Measurements from ENCODE around the gene OR2G3. TPM values are rescaled to one million over a fixed set of nuclear protein-coding genes. Genes with fewer than 3 reads are reported as not detected.

OR2G3 gene
- total and polyA plus RNA-seq, 2 of the 13 experiments (the other 11 are each of a cell fraction or from before 2014, with no cell fraction given): not detected

DNA sequence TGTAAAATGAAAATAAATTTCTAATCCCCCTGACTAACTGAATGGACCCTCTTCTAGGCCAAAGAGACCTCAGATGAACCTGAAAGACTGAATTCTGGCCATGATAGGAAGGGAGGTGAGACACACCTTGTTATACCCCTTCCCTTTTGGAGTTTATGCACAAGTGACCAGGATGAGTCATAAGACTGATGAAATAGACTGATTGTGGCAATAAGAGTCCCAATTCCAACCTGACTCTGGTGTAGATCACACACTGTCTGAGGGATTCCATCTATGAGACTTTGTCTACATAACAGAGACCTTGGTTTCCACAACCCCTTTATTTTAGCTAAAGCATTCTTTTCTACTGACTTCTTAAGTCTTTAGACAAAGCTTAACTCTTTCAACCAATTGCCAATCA, 30.7 kb upstream of the OR2G3 start (continued):
- no peak for TF ChIP-seq ZMAT3 (CRISPR knock-in tag; conservative IDR thresholded peaks at IDR 0.05)

DNA sequence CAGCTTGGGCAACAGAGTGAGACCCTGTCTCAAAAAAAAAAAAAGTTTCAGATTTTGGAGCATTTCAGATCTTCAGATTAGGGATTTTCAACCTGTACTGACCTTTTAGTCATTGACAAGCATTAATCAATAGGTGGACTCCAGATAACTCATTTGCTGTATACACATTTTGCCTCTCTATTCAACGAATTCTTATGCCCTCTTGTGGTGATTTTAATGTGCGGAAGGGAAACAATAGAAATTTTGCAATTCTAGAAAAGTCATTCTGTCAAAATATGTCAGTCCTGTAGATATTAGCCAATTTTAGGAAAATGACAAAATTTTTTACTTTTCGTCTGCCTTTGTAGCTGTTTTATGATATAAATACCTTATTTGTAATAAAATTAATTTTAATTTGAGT, 28.9 kb upstream of the OR2G3 start:
- ATAC-seq: peak; percentile 30; the same call in 1 of the 3 replicates
- Histone ChIP-seq H3K4me3 (replicated peaks in 1 of 3; ENCODE audit: insufficient read depth in 1 of 3, low read depth in 2 of 3, low read length in 3 of 3) (no peak overlapping the region), H4K20me1 (ENCODE audit: insufficient read depth, low read length) (no peaks in the 10 kb centered on the region), H3K79me2 (ENCODE audit: insufficient read depth, low read length) (no peaks in the 10 kb centered on the region), H3K27me3 (ENCODE audit: control insufficient read depth in 1 of 2, insufficient read depth in 2 of 2, low read length in 2 of 2) (no peaks in the 10 kb centered on the region), H3K9ac (ENCODE audit: insufficient read depth, low read depth, low read length) (no peak overlapping the region), H2AFZ (ENCODE audit: low read length) (no peak overlapping the region), H3K4me2 (ENCODE audit: low read depth, low read length) (no peak overlapping the region), H3K4me1 (ENCODE audit: insufficient read depth, low read length) (no peaks in the 10 kb centered on the region), H3K27ac (ENCODE audit: extremely low read length, insufficient read depth, low read length) (no peak overlapping the region), H3K9me3 (ENCODE audit: low read length) (no peaks in the 10 kb centered on the region), H3K36me3 (replicated peaks in 1 of 2; ENCODE audit: control insufficient read depth in 1 of 2, insufficient read depth in 2 of 2, low read length in 2 of 2) (no peaks in the 10 kb centered on the region)
- peak; percentile 12 for DNase-seq (ENCODE audit: low spot score)
- peak; percentile 18 for FAIRE-seq
- in situ Hi-C loops (cut with HindIII; ENCODE audit: extremely low pct_ligation_motif_present, low pct_unique_long_range_greater_than_20kb): loop anchor here (10.0 kb wide), 1 partner anchor 192 kb away; no protein-coding TSS in a partner anchor
- TF ChIP-seq ATF6 (CRISPR knock-in tag; conservative IDR thresholded peaks at IDR 0.05) (no peak), SMC3 (IDR thresholded peaks at IDR 0.05; ENCODE audit: low read length) (peak; percentile 45), MLLT10 (CRISPR knock-in tag; IDR thresholded peaks at IDR 0.05) (no peak), ZMYM4 (CRISPR knock-in tag; IDR thresholded peaks at IDR 0.05) (no peak), SIX4 (CRISPR knock-in tag; IDR thresholded peaks at IDR 0.05) (no peak), STAG1 (CRISPR knock-in tag; IDR thresholded peaks at IDR 0.05) (peak; percentile 51), ZNF776 (CRISPR knock-in tag; IDR thresholded peaks at IDR 0.05) (no peak), ELF3 (CRISPR knock-in tag; IDR thresholded peaks at IDR 0.05) (no peak), EHMT2 (IDR thresholded peaks at IDR 0.05; ENCODE audit: borderline replicate concordance, low read depth, low read length) (no peak), ZNF672 (CRISPR knock-in tag; IDR thresholded peaks at IDR 0.05) (no peak)
- TF ChIP-seq, protein P1, sequence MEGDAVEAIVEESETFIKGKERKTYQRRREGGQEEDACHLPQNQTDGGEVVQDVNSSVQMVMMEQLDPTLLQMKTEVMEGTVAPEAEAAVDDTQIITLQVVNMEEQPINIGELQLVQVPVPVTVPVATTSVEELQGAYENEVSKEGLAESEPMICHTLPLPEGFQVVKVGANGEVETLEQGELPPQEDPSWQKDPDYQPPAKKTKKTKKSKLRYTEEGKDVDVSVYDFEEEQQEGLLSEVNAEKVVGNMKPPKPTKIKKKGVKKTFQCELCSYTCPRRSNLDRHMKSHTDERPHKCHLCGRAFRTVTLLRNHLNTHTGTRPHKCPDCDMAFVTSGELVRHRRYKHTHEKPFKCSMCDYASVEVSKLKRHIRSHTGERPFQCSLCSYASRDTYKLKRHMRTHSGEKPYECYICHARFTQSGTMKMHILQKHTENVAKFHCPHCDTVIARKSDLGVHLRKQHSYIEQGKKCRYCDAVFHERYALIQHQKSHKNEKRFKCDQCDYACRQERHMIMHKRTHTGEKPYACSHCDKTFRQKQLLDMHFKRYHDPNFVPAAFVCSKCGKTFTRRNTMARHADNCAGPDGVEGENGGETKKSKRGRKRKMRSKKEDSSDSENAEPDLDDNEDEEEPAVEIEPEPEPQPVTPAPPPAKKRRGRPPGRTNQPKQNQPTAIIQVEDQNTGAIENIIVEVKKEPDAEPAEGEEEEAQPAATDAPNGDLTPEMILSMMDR (CRISPR knock-in tag; IDR thresholded peaks at IDR 0.05): peak; percentile 55
- POLR2A ChIA-PET: no interaction called here
- no TSS peak for BruUV-seq (replicated peaks)
- 13% methylated on average over 3 of the region's 3 CpGs for WGBS (ENCODE audit: low lambda C conversion rate)
- CTCF ChIA-PET (ENCODE audit: low intra/inter-chr PET ratio, low total read pairs): interaction anchor here (1.8 kb wide), 1 partner anchor 186 kb away, joined by 11 read pairs; no protein-coding TSS in a partner anchor
- intact Hi-C loops (cut with micrococcal nuclease; ENCODE audit: unreplicated experiment): loop anchor here (1.0 to 5.0 kb wide), 2 partner anchors 186 to 204 kb away; no protein-coding TSS in a partner anchor
